Activated CD8-positive, alpha-beta memory T cell treated with anti-CD3 and anti-CD28 coated beads, Interleukin-2, amount 50 U/mL, for 4 hours (primary cell): ENCODE measurements around the gene ARHGEF17.

Source experiments
- DNase-seq: peaks from one replicate; pipeline ENCODE4 v3.0.0-alpha.2; 2020

ARHGEF17 gene

DNA sequence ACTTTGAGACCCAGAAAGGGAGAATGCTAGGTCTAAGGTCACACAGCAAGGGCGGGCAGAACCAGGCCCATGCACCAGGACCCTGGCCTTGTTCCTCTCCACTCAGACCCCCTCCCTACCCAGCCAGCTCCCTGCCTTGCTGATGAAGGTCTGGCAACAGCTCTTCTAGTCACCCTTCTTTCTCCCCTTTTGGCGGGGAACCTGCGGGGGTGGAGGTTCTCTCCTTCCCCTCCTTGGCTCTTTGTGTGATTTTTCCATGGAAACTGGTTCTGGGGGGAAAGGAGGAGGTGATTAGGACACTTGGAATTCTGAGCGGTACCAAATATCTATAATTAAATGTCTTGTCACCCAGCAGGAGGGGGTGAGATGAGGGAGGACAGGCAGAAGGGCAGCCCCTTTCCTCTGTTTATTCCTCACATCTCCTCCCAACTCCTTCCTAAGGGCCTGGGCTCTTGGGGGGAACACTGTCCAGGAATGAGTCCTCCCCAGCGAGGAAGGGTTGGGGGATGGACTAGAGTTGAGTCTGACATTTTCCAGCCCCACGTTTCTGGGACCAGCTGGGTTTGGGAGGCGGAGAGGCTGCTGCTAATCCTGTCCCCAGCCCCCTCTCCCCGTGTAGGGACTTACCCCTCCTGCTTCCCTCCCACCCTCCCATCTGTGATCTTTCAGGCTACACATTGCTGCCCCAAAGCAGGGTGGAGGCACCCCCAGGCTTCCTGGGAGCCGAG, 7.4 kb downstream of the ARHGEF17 start:
- DNase-seq, result no peak

- no peak for DNase-seq
These were observed 8.3 kb downstream of the ARHGEF17 start for GRCh38 chr11:73316422-73316821.

DNA sequence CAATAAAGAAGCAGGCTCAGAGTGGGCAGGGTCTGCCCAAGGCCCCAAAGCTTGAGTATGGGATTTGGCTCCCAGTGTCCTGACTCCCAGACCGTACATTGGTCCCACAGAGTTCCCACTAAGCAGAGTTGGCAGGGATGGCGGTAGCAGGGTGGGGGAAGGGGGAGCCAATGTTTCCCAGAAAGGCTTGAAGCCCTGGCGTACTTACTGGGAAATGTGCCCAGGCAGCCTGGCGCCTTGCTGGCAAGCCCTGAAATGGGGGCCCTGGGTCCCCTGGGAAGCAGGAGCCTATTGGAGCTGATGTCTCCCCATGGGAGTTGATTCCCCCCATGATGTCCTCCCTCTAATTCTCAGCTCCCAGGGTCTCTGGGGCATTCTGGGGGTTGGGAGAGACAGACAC, 9.3 kb downstream of the ARHGEF17 start:
- no peak for DNase-seq

DNA sequence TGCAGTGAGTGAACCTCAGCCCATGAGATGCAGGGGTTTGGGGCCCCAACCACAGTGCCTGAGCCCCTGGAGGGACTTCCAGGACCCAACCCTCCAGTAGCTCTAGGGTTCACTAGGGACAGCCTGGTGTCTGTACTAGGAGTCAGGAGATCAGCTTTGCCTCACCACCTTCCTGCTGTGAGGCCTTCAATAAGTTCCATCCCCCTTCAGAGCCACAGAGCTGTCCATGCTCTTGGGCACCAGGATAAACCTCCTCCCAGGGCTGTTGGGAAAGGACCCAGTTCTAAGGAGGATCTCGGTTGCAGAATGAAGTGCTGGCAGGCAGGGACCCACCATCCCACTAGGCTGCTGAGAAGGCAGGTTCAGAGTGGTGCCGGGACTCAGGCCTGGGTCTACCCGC, 9.7 kb downstream of the ARHGEF17 start:
- no peak for DNase-seq

DNA sequence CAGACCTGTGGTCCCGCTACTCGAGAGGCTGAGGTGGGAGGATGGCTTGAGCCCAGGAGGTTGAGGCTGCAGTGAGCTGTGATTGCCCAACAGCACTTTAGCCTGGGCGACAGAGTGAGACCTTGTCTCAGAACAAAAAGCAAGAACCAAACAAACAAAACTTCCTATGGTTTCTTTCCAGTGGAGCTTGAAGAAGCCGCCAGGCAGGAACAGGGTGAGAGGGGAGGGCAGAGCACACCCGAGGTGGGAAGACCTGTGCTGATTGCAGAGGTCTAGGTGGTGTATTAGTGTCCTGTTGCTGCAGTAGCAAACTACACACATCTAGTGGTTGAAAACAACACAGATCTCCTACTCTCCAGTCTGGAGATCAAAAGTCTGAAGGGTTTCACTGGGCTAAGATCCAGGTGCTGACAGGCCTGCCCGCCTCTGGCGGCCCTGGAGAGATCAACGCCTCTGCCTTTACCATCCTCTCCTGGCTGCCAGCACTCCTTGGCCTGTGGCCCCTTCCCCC, 10.5 kb downstream of the ARHGEF17 start:
- DNase-seq, result no peak

DNA sequence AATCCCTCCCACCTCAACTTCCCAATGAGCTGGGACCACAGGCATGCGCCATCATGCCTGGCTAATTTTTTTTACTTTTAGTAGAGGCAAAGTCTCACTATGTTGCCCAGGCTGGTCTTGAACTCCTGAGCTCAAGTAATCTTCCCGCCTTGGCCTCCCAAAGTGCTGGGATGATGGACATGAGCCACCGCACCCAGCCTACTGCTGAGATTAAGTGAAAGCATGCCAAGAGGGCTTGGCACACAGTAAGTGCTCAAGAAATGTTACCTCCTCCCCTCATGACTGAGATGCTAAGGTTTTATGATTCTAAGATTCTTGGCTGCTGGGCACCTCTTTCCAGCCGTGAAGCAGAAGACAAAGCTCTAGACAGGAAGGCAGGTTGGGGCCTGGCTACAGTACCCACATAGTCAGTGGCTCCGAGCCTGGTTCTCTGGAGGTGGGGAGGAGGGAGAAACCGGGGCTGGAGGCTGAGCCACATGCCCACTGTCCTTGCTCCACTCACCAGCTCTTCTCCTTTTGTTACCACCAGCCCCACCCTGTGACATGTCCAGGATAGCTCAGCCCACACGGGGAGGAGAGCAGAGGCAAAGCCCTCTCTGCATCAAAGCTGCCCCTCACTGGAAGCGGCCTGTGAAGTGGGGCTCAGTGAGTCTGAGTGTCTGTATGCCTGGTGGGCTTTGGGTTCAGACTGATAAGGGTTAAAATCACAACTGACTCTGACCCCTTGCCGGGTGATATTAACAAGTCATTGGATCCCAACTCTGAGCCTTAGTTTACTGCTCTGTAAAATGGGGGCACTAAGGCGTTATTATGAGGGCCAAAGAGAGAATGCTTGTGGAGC, 12.9 kb downstream of the ARHGEF17 start:
- no peak for DNase-seq

- DNase-seq, result no peak
These were observed 13.7 kb downstream of the ARHGEF17 start for GRCh38 chr11:73321604-73322381.

GRCh38 chr11:73322382-73323306, 14.6 kb downstream of the ARHGEF17 start:
- DNase-seq, result no peak

GRCh38 chr11:73323464-73323863, 15.4 kb downstream of the ARHGEF17 start:
- no peak for DNase-seq

DNA sequence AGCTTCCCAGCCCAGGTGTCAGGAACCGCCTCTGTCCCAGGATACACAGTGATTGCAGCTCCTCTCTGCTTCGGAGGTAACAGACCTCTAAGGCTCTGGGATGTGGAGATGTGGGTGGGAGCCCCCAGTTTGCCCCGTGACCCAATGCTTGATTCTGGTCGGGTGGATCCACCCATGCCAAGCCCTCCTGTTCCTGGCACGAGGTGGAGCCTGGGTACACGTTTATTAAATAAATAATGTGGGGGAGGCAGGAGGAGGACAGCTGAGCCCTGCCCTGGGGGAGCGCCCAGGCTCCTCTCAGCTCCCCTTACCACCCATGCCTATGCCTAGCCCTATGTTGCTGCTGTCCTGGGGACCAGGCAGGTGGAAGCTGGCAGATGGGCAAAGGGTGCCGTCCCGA, 16.0 kb downstream of the ARHGEF17 start:
- DNase-seq, result no peak

GRCh38 chr11:73324665-73325035, 16.6 kb downstream of the ARHGEF17 start:
- DNase-seq, result no peak

DNA sequence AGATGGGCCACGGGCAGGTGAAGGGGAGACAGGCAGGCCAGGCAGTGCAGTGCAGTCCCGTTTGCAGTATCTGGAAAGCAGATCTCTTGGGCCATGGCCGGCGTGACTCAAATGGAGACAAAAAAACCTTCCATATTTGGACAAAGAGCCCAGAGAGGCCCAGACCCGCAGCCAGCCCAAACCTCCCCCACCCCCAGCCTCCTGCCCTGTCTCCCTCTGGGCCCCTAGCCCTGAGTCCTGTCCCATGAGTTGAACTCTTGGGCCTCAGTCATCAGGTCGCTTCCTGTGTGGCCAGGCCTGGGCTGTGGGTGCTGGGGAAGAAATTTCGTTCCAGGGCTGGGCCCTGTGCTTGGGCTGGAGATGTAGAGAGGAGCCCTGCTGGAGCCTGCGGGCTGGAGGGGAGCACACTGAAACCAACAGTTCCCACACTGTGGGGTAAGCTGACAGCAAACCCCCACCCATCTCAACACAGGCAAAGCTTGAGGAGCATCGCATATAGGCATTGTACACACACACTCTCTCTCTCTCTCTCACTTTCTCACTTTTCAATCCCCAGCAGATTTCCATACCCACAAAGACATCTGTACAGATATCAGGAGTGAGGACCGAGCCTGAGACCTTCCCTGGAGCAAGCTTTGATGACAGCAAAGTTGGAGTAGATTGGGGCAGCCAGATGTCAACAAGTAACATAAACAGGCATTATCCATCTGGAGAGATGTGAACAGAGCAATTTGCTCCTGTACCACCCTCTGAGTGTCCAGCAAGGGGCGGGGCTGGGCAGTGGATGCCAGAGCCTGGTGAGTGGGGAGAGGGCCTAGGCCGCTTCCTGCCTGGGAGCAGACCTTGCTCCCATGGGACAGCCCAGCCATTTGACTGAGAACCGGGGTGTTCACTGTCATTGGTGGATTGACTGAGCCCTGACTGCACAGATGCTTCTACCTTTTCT, 17.2 kb downstream of the ARHGEF17 start:
- DNase-seq, result no peak

DNA sequence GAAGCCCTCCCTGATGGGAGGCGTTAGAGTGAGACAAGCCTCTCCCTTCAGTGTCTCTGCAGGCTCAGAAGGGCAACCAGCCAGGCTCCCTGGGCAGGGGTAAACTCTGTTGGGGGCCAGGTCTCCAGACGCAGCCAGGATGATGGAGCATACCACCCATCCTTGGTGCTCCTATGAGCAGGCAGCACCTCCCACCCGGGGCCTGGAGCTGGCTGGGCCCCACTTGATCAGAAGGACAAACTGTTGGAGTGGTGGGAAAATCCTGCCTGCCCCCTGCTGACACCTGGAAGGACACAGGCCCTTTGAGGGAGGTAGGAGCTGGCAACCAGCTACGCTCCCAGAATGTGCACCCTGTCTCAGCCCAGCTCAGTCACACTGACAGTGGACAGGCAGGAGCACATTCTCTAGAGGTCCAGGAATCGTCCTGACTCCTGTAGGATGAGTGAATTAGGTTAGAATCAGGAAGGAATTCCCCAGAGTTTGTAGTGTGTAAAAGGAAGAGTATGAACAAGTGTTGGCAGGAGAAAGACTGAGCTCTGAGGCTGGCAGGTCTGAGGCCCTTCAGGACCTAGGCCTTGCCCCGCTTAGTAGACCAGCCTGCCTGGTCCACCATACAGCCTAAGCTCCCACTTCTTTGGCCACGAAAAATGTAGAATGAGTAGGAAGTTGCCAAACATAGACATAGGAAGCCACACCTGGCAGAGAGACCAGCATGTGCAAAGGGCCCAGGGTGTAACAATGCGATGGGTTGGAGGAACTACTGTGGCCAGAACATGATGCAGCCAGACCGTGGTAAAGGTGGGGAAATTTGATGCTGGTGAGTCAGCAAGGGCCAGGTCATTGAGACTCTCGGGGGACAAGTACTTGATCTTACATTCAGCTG, 19.1 kb downstream of the ARHGEF17 start:
- DNase-seq, result no peak

- no peak for DNase-seq
These were observed 19.8 kb downstream of the ARHGEF17 start for GRCh38 chr11:73327812-73328364.

GRCh38 chr11:73330569-73331093, 22.6 kb downstream of the ARHGEF17 start:
- no peak for DNase-seq

DNA sequence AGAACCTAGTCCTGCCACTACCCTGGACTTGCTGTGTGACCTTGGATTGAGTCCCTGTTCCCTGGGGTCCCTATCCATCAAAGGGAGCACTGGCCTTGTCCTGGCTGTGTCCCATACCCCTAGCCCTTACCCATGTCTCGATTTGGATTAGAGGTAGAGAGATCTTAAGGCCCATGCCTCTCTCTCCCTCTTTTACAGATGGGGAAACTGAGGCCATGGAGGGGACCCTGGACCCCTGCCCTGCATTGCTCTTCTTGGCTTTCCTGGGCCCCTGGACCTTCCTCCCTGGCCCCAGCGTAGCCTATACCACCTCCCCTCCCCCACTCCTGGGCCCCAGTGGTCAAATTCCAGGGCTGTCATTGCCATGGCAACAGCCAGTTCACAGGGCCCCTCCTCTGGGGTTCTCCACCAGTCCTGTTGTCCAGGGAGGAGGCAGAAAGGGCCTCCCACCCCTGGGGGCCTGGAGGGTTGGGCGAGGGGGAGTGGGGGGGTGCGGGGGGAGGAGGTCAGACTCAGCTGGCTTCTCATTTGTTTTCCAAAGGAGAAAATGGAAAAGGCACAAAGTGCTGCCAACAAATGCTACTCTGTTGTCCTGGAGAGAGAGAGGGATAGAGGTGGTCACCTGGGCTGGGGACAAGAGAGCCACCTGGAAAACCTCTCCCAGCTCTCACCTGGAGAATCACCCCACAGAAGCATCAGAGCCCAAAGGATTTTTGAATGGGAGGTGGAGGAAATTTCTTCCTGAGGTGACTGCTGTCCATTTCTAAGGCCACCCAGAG, 23.3 kb downstream of the ARHGEF17 start:
- no peak for DNase-seq

DNA sequence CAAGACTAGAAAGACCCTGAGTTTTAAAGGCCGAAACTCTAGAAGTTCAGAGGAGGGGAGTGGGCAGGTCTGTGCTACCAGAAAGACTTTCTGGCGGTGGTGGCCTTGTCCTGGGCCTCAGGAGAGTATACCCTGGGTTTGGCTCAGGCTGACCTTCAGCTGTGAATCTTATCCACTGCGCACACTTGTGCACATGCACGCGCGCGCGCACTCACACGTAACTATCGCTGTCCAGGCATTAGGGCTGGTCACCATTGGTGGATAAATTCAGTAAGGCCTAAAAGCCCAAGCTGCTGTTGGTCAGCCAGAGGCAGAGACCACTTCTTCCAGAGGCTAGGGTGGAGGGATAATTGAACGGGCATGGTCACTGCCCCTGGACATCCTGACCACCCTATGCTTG, 25.1 kb downstream of the ARHGEF17 start:
- no peak for DNase-seq

DNA sequence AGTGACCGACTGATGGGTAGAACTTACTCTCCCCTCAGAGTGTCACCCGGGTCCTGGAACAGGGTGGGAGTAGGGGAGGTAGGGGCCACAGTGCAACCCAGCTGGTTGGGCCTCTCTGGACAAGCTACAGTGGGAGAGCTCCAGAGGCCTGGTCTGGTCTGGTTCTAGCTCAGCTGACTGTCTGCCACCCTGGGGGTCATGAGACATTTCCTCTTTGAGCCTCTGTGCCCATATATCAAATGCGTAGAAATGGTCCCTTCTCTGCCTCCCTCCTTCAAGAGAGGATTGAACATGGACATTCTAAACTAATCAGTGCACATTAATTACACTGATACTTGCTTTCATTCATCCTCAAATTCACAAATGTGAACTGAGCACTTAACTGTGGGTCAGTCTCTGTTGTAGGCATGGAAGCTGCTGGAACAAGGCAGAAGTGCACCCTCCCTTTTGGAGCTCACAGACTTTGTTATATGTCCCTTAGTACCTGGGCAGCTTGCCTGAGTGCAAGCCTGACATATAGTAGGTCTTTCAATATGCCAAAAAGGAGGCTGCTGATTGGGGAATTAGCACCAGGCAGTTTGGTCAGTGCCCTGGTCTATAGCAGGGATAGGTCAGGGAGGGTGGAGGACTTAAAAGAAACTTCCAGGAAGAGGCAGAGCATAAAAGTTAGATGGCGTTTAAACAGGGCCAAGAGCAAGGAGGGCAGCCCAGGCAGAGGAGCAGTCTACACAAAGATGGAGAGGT, 25.7 kb downstream of the ARHGEF17 start:
- no peak for DNase-seq
